ENCODE results near the gene MAP3K4.

Gene MAP3K4

DNA sequence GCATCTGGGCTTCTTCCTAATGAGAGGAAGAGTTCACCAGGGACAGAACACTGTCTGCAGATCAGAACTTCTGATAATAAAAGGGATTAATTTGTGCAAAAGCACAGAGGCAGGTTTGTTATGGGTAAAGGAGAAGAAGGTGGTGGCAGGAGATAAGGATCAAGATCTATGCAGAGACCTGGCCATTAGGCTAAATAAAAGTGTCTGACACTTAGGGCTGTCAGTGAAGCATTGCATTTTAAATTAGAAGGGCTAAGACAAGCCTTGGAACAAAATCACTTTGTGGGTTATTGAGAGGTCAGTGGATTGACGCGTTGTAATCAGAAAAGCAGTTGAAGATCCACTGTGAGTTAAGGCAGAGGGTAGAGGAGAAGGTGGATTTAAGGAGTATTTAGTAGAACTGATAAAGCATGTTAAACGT is 76.8 kb downstream of the MAP3K4 start:
- DNase-seq (ENCODE audit: extremely low spot score): no peak
- ChIA-PET POLR2A (no interaction called here), CTCF (no interaction called here)
- TF ChIP-seq FOXM1 (IDR thresholded peaks at IDR 0.05; ENCODE audit: borderline replicate concordance): no peak
- TF ChIP-seq, protein P1, sequence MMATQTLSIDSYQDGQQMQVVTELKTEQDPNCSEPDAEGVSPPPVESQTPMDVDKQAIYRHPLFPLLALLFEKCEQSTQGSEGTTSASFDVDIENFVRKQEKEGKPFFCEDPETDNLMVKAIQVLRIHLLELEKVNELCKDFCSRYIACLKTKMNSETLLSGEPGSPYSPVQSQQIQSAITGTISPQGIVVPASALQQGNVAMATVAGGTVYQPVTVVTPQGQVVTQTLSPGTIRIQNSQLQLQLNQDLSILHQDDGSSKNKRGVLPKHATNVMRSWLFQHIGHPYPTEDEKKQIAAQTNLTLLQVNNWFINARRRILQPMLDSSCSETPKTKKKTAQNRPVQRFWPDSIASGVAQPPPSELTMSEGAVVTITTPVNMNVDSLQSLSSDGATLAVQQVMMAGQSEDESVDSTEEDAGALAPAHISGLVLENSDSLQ (IDR thresholded peaks at IDR 0.05): peak; percentile 60

DNA sequence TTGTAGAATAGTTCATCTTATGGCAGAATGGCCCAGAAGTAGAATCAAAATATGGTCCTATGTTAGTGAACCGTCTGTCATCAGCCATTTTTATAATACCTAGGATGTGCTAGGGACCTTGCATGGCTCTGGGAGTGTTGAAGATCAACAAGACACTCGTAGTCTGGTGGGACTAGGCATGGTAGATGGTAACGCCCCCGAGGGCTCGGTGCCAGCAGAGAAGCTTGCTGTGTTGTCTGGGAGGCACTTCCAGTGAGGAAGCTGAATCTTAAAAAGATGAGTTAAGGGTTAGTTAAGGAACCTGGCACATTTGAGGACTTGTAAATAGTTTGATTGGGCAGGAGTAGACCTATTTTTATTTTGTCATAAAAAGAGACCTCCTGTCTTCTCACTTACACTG is 82.4 kb downstream of the MAP3K4 start:
- no peak for DNase-seq (ENCODE audit: extremely low spot score)
- CTCF ChIA-PET: interaction anchor here (1.2 kb wide), 1 partner anchor 16 kb away, joined by 3 read pairs; no protein-coding TSS in a partner anchor
- TF ChIP-seq SP1 (IDR thresholded peaks at IDR 0.05): no peak
- TF ChIP-seq ZNF384 (IDR thresholded peaks at IDR 0.05): no peak
- no peak for TF ChIP-seq ELF4 (IDR thresholded peaks at IDR 0.05)
- TF ChIP-seq TARDBP (IDR thresholded peaks at IDR 0.05): no peak
- no peak for TF ChIP-seq NFRKB (IDR thresholded peaks at IDR 0.05)
- no peak for TF ChIP-seq ARNT (IDR thresholded peaks at IDR 0.05)
- TF ChIP-seq, protein P1 (IDR thresholded peaks at IDR 0.05): no peak
- TF ChIP-seq LEF1 (IDR thresholded peaks at IDR 0.05; ENCODE audit: borderline replicate concordance): no peak
- no peak for TF ChIP-seq HDGF (IDR thresholded peaks at IDR 0.05; ENCODE audit: borderline replicate concordance)
- TF ChIP-seq SUZ12 (IDR thresholded peaks at IDR 0.05): no peak
- TF ChIP-seq L3MBTL2 (conservative IDR thresholded peaks at IDR 0.05): no peak
- no peak for TF ChIP-seq FOXA1 (IDR thresholded peaks at IDR 0.05)
- no peak for TF ChIP-seq FOXK2 (IDR thresholded peaks at IDR 0.05)
- POLR2A ChIA-PET: no interaction called here

DNA sequence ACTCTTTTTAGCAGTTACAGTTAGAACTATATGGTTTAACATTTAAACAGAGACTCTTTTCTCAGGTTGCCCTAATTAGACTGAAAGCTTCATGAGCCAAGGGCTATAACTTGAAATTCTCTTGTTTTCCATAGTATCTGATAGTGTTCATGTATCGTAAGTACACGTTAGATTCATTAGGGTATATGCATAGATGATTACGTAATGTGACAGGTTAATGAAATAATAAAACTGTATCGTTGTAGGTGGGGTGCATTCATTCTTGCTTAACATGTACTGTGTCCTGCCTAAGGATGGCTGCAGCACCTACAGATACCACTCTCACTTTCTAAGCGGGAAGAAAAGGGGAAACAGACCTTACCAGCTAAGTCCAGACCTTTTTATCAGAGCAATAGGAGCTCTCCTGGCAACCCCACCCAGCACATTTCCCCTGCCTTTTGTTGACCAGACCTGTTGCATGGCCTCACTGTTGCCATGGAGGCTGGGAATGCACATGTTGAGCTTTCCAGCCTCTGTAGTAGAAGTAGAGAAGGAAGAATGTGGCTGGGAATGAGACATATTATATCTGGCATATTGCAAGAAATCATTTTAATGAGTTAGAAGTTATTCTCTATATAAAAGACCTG is 83.0 kb downstream of the MAP3K4 start:
- ChIA-PET CTCF (interaction anchor here (1.2 kb wide), 1 partner anchor 17 kb away, joined by 3 read pairs; no protein-coding TSS in a partner anchor), POLR2A (no interaction called here)
- no peak for DNase-seq (ENCODE audit: extremely low spot score)
- no peak for TF ChIP-seq ARNT (IDR thresholded peaks at IDR 0.05)
- no peak for TF ChIP-seq FOXK2 (IDR thresholded peaks at IDR 0.05)
- no peak for TF ChIP-seq NFRKB (IDR thresholded peaks at IDR 0.05)
- no peak for TF ChIP-seq ZNF384 (IDR thresholded peaks at IDR 0.05)
- no peak for TF ChIP-seq LEF1 (IDR thresholded peaks at IDR 0.05; ENCODE audit: borderline replicate concordance)
- TF ChIP-seq ELF4 (IDR thresholded peaks at IDR 0.05): no peak
- no peak for TF ChIP-seq BHLHE40 (IDR thresholded peaks at IDR 0.05; ENCODE audit: borderline replicate concordance)
- TF ChIP-seq TARDBP (IDR thresholded peaks at IDR 0.05): no peak
- TF ChIP-seq FOXA1 (IDR thresholded peaks at IDR 0.05): no peak

DNA sequence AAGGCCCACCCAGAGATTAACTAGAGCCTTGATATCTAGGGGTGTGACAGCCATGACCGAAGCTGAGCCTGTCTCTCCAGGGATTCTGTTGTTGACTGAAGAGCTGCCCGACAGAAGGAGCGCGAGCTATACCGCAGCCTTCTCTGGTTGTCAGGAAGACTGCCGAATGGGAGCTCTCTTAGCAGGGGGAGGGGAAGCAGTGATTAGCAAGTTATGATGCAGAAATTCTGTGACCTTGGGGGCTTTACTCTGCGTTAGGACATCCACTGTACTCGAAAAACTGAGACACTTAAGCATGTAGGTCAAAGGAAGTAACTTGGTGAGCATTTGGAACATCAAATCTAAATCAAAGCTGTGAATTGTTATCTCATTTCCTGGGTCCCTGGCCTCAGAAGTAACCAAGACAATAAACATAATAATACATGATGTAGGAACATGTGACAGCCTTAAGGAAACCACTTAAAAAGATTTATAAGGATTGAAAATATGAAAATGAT is 84.7 kb downstream of the MAP3K4 start:
- CTCF ChIA-PET: no interaction called here
- POLR2A ChIA-PET: no interaction called here
- no peak for DNase-seq (ENCODE audit: extremely low spot score)
- TF ChIP-seq ELF4 (IDR thresholded peaks at IDR 0.05): no peak
- no peak for TF ChIP-seq SP1 (IDR thresholded peaks at IDR 0.05)
- TF ChIP-seq CTBP1 (IDR thresholded peaks at IDR 0.05; ENCODE audit: borderline replicate concordance): no peak
- TF ChIP-seq TARDBP (IDR thresholded peaks at IDR 0.05): no peak
- TF ChIP-seq SUZ12 (IDR thresholded peaks at IDR 0.05): no peak
- no peak for TF ChIP-seq FOXM1 (IDR thresholded peaks at IDR 0.05; ENCODE audit: borderline replicate concordance)
- TF ChIP-seq ZNF384 (IDR thresholded peaks at IDR 0.05): no peak
- no peak for TF ChIP-seq FOXK2 (IDR thresholded peaks at IDR 0.05)
- no peak for TF ChIP-seq BHLHE40 (IDR thresholded peaks at IDR 0.05; ENCODE audit: borderline replicate concordance)

- TF ChIP-seq FOXM1 (IDR thresholded peaks at IDR 0.05; ENCODE audit: borderline replicate concordance) (no peak), FOXA1 (IDR thresholded peaks at IDR 0.05) (no peak), L3MBTL2 (conservative IDR thresholded peaks at IDR 0.05) (no peak), SUZ12 (IDR thresholded peaks at IDR 0.05) (no peak), HDGF (IDR thresholded peaks at IDR 0.05; ENCODE audit: borderline replicate concordance) (no peak), BHLHE40 (IDR thresholded peaks at IDR 0.05; ENCODE audit: borderline replicate concordance) (no peak), ELF4 (IDR thresholded peaks at IDR 0.05) (no peak), FOXK2 (IDR thresholded peaks at IDR 0.05) (no peak), TARDBP (IDR thresholded peaks at IDR 0.05) (no peak), LEF1 (IDR thresholded peaks at IDR 0.05; ENCODE audit: borderline replicate concordance) (no peak)
- TF ChIP-seq, protein P1 (IDR thresholded peaks at IDR 0.05): no peak
- ChIA-PET CTCF (no interaction called here), POLR2A (no interaction called here)
- DNase-seq (ENCODE audit: extremely low spot score): no peak
Measured at GRCh38 chr6:161079566-161080262, 88.1 kb downstream of the MAP3K4 start.

DNA sequence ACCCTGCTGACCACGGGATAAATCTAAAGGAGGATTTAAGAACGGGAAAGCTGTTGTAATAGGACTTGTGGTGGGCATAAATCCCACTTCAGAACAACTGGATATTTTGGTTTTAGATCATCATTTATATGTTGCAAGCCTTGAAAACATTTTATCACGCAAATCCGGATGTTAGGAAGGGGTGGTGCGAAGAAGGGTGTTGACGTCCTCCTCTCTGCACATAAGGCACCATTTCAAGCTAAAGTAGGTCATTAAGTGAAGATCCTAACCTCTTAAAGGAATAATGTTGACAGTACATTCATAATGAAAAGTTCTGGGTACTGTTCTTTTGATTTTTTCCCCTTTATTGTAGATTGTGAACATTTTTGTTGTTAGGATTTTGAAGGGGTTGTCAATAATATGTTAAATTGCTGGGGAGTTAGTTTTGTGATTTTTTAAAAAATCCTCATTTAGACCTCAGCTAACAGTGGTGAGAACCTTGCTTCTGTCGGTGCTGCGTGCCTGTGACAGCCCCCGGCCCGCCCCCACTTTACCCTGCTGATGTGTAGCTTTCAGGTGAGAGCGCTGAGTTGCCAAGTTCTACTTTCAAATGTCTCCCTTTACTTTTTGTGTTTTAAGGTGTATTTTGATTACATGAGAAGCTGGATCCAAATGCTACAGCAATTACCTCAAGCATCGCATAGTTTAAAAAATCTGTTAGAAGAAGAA is 88.8 kb downstream of the MAP3K4 start:
- no peak for DNase-seq (ENCODE audit: extremely low spot score)
- TF ChIP-seq, protein P1 (IDR thresholded peaks at IDR 0.05): no peak
- TF ChIP-seq LEF1 (IDR thresholded peaks at IDR 0.05; ENCODE audit: borderline replicate concordance) (no peak), FOXK2 (IDR thresholded peaks at IDR 0.05) (no peak), SP1 (IDR thresholded peaks at IDR 0.05) (no peak), L3MBTL2 (conservative IDR thresholded peaks at IDR 0.05) (no peak), CTBP1 (IDR thresholded peaks at IDR 0.05; ENCODE audit: borderline replicate concordance) (no peak)
- CTCF ChIA-PET: no interaction called here
- POLR2A ChIA-PET: no interaction called here
